IPS-18a (cell line): ENCODE data around the gene ZNF443.
A peak's percentile ranks its signal among the peaks of the same experiment; 100 is the strongest.
"Not testable (repeated sequence)": the region's sequence is repeated elsewhere in the genome, so short reads cannot be mapped to it uniquely, and the experiment has no call there.

Experiments
- H3K27ac ChIP-seq: one replicate; pipeline ENCODE4 v1.5.1; 2013; ENCODE audit warnings: low read length
- H3K27me3 ChIP-seq: one replicate; pipeline ENCODE4 v1.6.1; 2013; ENCODE audit warnings: mild to moderate bottlenecking, low read length; ENCODE audit not compliant: control insufficient read depth, insufficient read depth
- H3K36me3 ChIP-seq: one replicate; pipeline ENCODE4 v1.6.1; 2013; ENCODE audit warnings: low read depth, low read length; ENCODE audit not compliant: control insufficient read depth
- H3K4me1 ChIP-seq: one replicate; pipeline ENCODE4 v1.6.1; 2013; ENCODE audit warnings: low read depth, low read length; ENCODE audit not compliant: control insufficient read depth
- H3K4me3 ChIP-seq: one replicate; pipeline ENCODE4 v1.5.1; 2013; ENCODE audit warnings: low read length
- H3K9ac ChIP-seq: one replicate; pipeline ENCODE4 v1.6.1; 2013; ENCODE audit warnings: mild to moderate bottlenecking, low read length, moderate library complexity
- H3K9me3 ChIP-seq: one replicate; pipeline ENCODE4 v1.6.1; 2013; ENCODE audit warnings: low read depth, low read length; ENCODE audit not compliant: control insufficient read depth

The ZNF443 gene

GRCh38 chr19:12440541-12441316 is at the start of gene ZNF443:
Gene ZNF443, minus strand, starts transcription at chr19:12441021. Its CDS starts 107 bp downstream, at chr19:12440914.
- Histone ChIP-seq H3K9ac (peak within 1 kb of the TSS; percentile 74), H3K36me3 (no peaks in the 10 kb centered on the region), H3K9me3 (no peaks in the 10 kb centered on the region), H3K4me1 (no peaks in the 10 kb centered on the region), H3K27me3 (no peaks in the 10 kb centered on the region), H3K27ac (peak within 1 kb of the TSS; percentile 47), H3K4me3 (peak within 1 kb of the TSS; percentile 81)

- not testable (repeated sequence) for H3K4me3 ChIP-seq, H3K9ac ChIP-seq, H3K27ac ChIP-seq, H3K4me1 ChIP-seq, H3K9me3 ChIP-seq, H3K36me3 ChIP-seq
- H3K27me3 ChIP-seq, result peaks cover 11% of the 10 kb centered on the region
These were observed 45.5 kb upstream of the ZNF443 start for GRCh38 chr19:12486265-12486783.

GRCh38 chr19:12485571-12485970 is 44.8 kb upstream of the ZNF443 start:
- Histone ChIP-seq H3K9ac (no peak overlapping the region), H3K9me3 (no peaks in the 10 kb centered on the region), H3K4me3 (peak overlapping the region; percentile 72), H3K36me3 (no peaks in the 10 kb centered on the region), H3K27me3 (peaks cover 11% of the 10 kb centered on the region), H3K27ac (no peak overlapping the region), H3K4me1 (peaks cover 6% of the 10 kb centered on the region)

- no peaks in the 10 kb centered on the region for H3K36me3 ChIP-seq
- H3K27ac ChIP-seq, result no peak overlapping the region
- H3K9me3 ChIP-seq, result no peaks in the 10 kb centered on the region
- H3K4me1 ChIP-seq, result peaks cover 6% of the 10 kb centered on the region
- H3K27me3 ChIP-seq, result peaks cover 11% of the 10 kb centered on the region
- H3K4me3 ChIP-seq, result peak overlapping the region; percentile 72
- H3K9ac ChIP-seq, result peak overlapping the region; percentile 55
These were observed 44.2 kb upstream of the ZNF443 start for GRCh38 chr19:12485052-12485416.

- H3K4me3 ChIP-seq, result peak within 1 kb of the TSS; percentile 72
- H3K9me3 ChIP-seq, result no peaks in the 10 kb centered on the region
- peaks cover 11% of the 10 kb centered on the region for H3K27me3 ChIP-seq
- peaks cover 6% of the 10 kb centered on the region for H3K4me1 ChIP-seq
- peak within 1 kb of the TSS; percentile 55 for H3K9ac ChIP-seq
- no peaks in the 10 kb centered on the region for H3K36me3 ChIP-seq
- no peak within 1 kb of the TSS for H3K27ac ChIP-seq
These were observed 43.7 kb upstream of the ZNF443 start, which contains the start of gene ZNF709 for GRCh38 chr19:12484371-12485051. Gene ZNF709, minus strand, starts transcription at chr19:12484816. Its CDS starts 159 bp downstream, at chr19:12484657.

GRCh38 chr19:12484011-12484370 is 43.2 kb upstream of the ZNF443 start:
- H3K9ac ChIP-seq, result peak overlapping the region; percentile 55
- no peaks in the 10 kb centered on the region for H3K36me3 ChIP-seq
- no peak overlapping the region for H3K27ac ChIP-seq
- peaks cover 6% of the 10 kb centered on the region for H3K4me1 ChIP-seq
- peak overlapping the region; percentile 72 for H3K4me3 ChIP-seq
- H3K27me3 ChIP-seq, result peaks cover 11% of the 10 kb centered on the region
- H3K9me3 ChIP-seq, result no peaks in the 10 kb centered on the region

- H3K4me3 ChIP-seq, result no peak overlapping the region
- peaks cover 11% of the 10 kb centered on the region for H3K27me3 ChIP-seq
- H3K4me1 ChIP-seq, result peaks cover 6% of the 10 kb centered on the region
- no peak overlapping the region for H3K9ac ChIP-seq
- no peak overlapping the region for H3K27ac ChIP-seq
- no peaks in the 10 kb centered on the region for H3K36me3 ChIP-seq
- no peaks in the 10 kb centered on the region for H3K9me3 ChIP-seq
These were observed 41.7 kb upstream of the ZNF443 start for GRCh38 chr19:12482509-12482886.

GRCh38 chr19:12481781-12482508 is 41.1 kb upstream of the ZNF443 start:
- no peaks in the 10 kb centered on the region for H3K36me3 ChIP-seq
- peaks cover 11% of the 10 kb centered on the region for H3K27me3 ChIP-seq
- no peak overlapping the region for H3K9ac ChIP-seq
- no peak overlapping the region for H3K4me3 ChIP-seq
- H3K27ac ChIP-seq, result no peak overlapping the region
- H3K4me1 ChIP-seq, result peaks cover 6% of the 10 kb centered on the region
- H3K9me3 ChIP-seq, result no peaks in the 10 kb centered on the region

GRCh38 chr19:12478234-12478941 is 37.6 kb upstream of the ZNF443 start:
- H3K4me1 ChIP-seq, result no peaks in the 10 kb centered on the region
- H3K4me3 ChIP-seq, result no peak overlapping the region
- H3K27me3 ChIP-seq, result no peaks in the 10 kb centered on the region
- no peaks in the 10 kb centered on the region for H3K36me3 ChIP-seq
- H3K27ac ChIP-seq, result no peak overlapping the region
- H3K9me3 ChIP-seq, result no peaks in the 10 kb centered on the region
- H3K9ac ChIP-seq, result no peak overlapping the region

GRCh38 chr19:12467651-12468050 is 26.8 kb upstream of the ZNF443 start:
- not testable (repeated sequence) for H3K4me3 ChIP-seq, H3K36me3 ChIP-seq, H3K27ac ChIP-seq, H3K4me1 ChIP-seq, H3K9ac ChIP-seq, H3K27me3 ChIP-seq
- peaks cover 49% of the 10 kb centered on the region for H3K9me3 ChIP-seq

GRCh38 chr19:12465211-12465610 is 24.4 kb upstream of the ZNF443 start:
- no peak overlapping the region for H3K4me3 ChIP-seq
- H3K27ac ChIP-seq, result no peak overlapping the region
- peaks cover 5% of the 10 kb centered on the region for H3K36me3 ChIP-seq
- no peak overlapping the region for H3K9ac ChIP-seq
- H3K9me3 ChIP-seq, result peaks cover 59% of the 10 kb centered on the region
- H3K27me3 ChIP-seq, result no peaks in the 10 kb centered on the region
- no peaks in the 10 kb centered on the region for H3K4me1 ChIP-seq
